ENCODE data around the gene HNRNPM.

HNRNPM gene

DNA sequence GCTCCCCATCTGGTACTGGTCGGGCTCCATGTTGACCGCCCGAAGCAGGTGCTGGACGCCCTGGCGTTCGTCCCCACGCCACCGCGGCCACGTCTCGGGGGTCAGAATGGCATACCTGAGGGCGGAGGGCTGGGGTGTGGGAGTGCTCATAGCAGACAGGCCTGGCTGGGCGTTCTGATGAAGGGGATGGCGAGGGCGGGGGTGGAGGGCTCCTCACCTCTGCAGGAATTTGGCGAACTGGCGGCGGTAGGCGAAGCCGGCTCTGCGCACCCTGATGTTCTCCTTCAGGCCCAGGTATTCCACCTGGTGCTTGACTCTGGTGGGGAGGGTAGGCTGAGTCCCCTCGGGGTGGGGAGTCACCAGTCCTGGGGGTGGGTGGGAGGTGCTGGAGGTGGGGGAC is 91.5 kb downstream of the HNRNPM start:
- in situ Hi-C loops (cut with HindIII; ENCODE audit: low sequenced_read_pairs) = no loop called here

DNA sequence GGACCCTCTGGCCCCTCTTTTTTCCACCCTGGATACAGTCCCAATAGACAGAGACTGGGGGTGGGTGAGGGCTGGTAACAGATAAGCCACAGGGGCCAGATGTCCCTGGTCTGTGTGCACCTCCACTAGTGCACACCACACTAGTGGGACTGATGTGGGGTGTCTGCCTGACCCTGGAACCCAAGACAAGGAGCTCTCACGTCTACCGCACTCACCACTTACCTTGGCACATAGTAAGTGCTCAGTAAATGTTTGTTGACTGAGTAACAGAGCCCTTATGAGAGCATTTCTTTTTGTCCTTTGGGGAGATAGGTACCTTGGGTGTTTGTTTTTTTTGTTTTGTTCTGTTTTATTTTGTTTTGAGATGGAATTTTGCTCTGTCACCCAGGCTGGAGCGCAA is 92.3 kb downstream of the HNRNPM start:
- in situ Hi-C loops (cut with HindIII; ENCODE audit: low sequenced_read_pairs) = no loop called here

Data from endothelial cell of hepatic sinusoid (primary cell).